ENCODE measurements around the gene EDC4.

DNA sequence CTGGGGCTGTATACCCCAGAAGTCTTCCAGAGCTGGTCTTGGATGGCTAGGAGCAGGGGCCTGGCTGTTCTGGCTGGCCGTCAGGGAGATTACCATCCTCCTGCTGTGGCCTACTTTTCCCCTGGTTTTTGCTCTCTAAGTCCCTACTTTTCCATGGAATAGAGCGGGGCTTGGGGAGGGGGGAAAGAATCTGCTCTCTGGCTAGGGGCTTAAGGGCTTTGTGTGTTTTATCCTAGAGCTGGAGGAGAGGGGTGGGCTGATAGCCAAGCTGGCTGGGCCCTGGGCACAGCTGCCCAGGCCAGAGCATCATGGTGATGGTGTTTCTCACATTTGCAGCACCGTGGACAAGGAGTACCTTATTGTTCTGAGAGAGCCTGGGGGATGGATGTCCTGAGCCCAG lies 15.5 kb downstream of the EDC4 start:
- TF ChIP-seq, protein P1, sequence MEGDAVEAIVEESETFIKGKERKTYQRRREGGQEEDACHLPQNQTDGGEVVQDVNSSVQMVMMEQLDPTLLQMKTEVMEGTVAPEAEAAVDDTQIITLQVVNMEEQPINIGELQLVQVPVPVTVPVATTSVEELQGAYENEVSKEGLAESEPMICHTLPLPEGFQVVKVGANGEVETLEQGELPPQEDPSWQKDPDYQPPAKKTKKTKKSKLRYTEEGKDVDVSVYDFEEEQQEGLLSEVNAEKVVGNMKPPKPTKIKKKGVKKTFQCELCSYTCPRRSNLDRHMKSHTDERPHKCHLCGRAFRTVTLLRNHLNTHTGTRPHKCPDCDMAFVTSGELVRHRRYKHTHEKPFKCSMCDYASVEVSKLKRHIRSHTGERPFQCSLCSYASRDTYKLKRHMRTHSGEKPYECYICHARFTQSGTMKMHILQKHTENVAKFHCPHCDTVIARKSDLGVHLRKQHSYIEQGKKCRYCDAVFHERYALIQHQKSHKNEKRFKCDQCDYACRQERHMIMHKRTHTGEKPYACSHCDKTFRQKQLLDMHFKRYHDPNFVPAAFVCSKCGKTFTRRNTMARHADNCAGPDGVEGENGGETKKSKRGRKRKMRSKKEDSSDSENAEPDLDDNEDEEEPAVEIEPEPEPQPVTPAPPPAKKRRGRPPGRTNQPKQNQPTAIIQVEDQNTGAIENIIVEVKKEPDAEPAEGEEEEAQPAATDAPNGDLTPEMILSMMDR (conservative IDR thresholded peaks at IDR 0.05; ENCODE audit: low read depth, low read length), result no peak
- no peak for TF ChIP-seq EZH2 (IDR thresholded peaks at IDR 0.05; ENCODE audit: borderline replicate concordance, low read depth, low read length, poor library complexity, severe bottlenecking)

Data from A673 (cell line).